ENCODE results near the gene TXNL4B.

Gene TXNL4B

GRCh38 chr16:72125635-72126428 is 32.4 kb upstream of the TXNL4B start:
- Histone ChIP-seq H3K27ac (ENCODE audit: low read length) (no peak overlapping the region), H3K4me1 (ENCODE audit: control insufficient read depth, low read depth, low read length) (peaks cover 6% of the 10 kb centered on the region), H3K9ac (ENCODE audit: low read length) (no peak overlapping the region), H3K9me3 (ENCODE audit: control insufficient read depth, low read depth, low read length) (no peaks in the 10 kb centered on the region), H3K4me3 (ENCODE audit: low read length) (no peak overlapping the region), H3K27me3 (ENCODE audit: control insufficient read depth, insufficient read depth, low read length) (no peaks in the 10 kb centered on the region), H3K36me3 (ENCODE audit: control insufficient read depth, low read depth, low read length) (no peaks in the 10 kb centered on the region)

DNA sequence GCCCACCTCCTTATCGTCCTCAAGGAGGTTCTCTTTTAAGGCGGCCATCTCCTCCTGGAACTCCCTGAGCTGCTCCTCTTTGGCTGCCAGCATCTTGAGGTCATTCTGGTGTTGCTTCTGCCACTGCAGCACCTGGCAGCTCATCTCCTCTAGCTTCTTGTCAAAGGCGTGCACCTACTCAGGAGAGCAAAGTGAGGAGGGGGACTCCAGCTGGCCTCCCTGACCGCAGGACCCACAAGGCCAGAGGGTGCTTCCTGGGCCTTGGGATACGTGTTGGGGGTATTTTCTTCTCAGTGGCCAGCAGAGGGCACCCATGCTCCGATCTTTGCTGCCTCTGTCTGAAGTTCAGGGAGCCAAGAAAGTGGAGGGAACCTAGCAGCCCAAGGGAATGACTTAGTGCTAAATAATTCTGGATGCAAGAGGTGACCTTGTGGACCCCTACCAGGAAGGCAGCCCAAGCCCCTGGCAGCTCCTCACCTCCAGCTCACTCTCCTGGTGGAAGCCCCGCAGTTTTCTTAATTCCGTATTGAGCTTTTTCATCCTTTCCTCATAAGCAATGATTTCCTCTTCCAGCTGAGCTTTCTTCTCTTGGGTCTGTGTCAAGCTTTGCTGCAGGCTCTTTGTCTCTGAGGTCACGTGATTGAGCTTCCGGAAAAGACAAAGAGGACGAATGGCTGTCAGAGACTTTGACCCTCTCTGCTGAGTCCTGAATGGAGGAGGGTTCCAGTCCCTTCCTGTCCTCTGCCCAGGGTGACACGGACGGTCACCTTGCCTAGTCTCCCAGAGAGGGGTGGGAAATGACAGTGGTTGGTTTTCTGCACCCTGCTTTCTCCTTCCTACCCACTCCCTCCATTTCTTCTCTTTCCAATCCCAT is 31.6 kb upstream of the TXNL4B start:
- no peak overlapping the region for H3K27ac ChIP-seq (ENCODE audit: low read length)
- H3K36me3 ChIP-seq (ENCODE audit: control insufficient read depth, low read depth, low read length): no peaks in the 10 kb centered on the region
- H3K4me3 ChIP-seq (ENCODE audit: low read length): no peak overlapping the region
- peaks cover 6% of the 10 kb centered on the region for H3K4me1 ChIP-seq (ENCODE audit: control insufficient read depth, low read depth, low read length)
- no peaks in the 10 kb centered on the region for H3K27me3 ChIP-seq (ENCODE audit: control insufficient read depth, insufficient read depth, low read length)
- H3K9ac ChIP-seq (ENCODE audit: low read length): no peak overlapping the region
- no peaks in the 10 kb centered on the region for H3K9me3 ChIP-seq (ENCODE audit: control insufficient read depth, low read depth, low read length)

DNA sequence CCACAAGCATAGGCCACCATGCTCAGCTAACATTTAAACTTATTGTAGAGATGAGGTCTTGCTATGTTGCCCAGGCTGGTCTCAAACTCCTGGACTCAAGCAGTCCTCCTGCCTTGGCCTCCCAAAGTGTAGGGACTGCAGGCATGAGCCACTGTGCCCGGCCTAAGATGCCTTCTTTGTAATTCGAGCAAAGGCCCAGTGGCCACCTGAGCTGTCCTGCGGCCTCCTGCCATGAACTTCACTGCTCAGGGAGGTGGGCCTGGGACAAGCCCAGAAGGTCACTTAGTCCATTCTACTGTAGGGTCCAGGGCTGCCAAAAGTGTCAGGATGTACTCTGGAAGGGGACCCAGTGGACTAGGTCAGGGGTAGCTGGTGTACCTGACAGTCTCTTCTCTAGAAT is 30.7 kb upstream of the TXNL4B start:
- H3K9me3 ChIP-seq (ENCODE audit: control insufficient read depth, low read depth, low read length): no peaks in the 10 kb centered on the region
- H3K4me3 ChIP-seq (ENCODE audit: low read length): no peak overlapping the region
- H3K27ac ChIP-seq (ENCODE audit: low read length): no peak overlapping the region
- no peak overlapping the region for H3K9ac ChIP-seq (ENCODE audit: low read length)
- H3K36me3 ChIP-seq (ENCODE audit: control insufficient read depth, low read depth, low read length): no peaks in the 10 kb centered on the region
- H3K27me3 ChIP-seq (ENCODE audit: control insufficient read depth, insufficient read depth, low read length): no peaks in the 10 kb centered on the region
- peaks cover 6% of the 10 kb centered on the region for H3K4me1 ChIP-seq (ENCODE audit: control insufficient read depth, low read depth, low read length)

GRCh38 chr16:72123426-72123825 is 30.0 kb upstream of the TXNL4B start:
- Histone ChIP-seq H3K27ac (ENCODE audit: low read length) (no peak overlapping the region), H3K4me3 (ENCODE audit: low read length) (no peak overlapping the region), H3K4me1 (ENCODE audit: control insufficient read depth, low read depth, low read length) (peaks cover 6% of the 10 kb centered on the region), H3K9me3 (ENCODE audit: control insufficient read depth, low read depth, low read length) (no peaks in the 10 kb centered on the region), H3K36me3 (ENCODE audit: control insufficient read depth, low read depth, low read length) (no peaks in the 10 kb centered on the region), H3K9ac (ENCODE audit: low read length) (no peak overlapping the region), H3K27me3 (ENCODE audit: control insufficient read depth, insufficient read depth, low read length) (no peaks in the 10 kb centered on the region)

DNA sequence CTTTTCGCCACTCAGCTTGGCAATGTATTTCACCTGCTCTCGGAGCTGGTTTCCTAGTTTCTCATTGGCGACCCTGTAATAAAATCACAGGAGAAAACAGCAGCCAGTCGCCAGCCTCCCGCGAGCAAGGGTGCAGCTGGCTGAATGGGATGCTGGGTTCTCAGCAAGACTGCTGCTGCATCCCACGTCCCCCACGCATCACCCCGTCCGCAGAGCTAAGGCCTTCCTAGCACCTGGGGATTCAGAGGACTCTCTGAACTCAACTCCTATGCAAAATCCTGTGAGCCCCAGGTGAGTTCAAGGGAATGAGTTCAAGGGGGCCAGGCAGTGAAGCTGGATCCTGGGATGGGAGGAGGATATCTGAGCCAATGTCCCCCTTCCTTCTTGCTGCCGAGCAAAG is 29.5 kb upstream of the TXNL4B start:
- H3K27me3 ChIP-seq (ENCODE audit: control insufficient read depth, insufficient read depth, low read length): no peaks in the 10 kb centered on the region
- H3K27ac ChIP-seq (ENCODE audit: low read length): no peak overlapping the region
- no peak overlapping the region for H3K9ac ChIP-seq (ENCODE audit: low read length)
- peaks cover 6% of the 10 kb centered on the region for H3K4me1 ChIP-seq (ENCODE audit: control insufficient read depth, low read depth, low read length)
- no peaks in the 10 kb centered on the region for H3K9me3 ChIP-seq (ENCODE audit: control insufficient read depth, low read depth, low read length)
- no peak overlapping the region for H3K4me3 ChIP-seq (ENCODE audit: low read length)
- H3K36me3 ChIP-seq (ENCODE audit: control insufficient read depth, low read depth, low read length): no peaks in the 10 kb centered on the region

DNA sequence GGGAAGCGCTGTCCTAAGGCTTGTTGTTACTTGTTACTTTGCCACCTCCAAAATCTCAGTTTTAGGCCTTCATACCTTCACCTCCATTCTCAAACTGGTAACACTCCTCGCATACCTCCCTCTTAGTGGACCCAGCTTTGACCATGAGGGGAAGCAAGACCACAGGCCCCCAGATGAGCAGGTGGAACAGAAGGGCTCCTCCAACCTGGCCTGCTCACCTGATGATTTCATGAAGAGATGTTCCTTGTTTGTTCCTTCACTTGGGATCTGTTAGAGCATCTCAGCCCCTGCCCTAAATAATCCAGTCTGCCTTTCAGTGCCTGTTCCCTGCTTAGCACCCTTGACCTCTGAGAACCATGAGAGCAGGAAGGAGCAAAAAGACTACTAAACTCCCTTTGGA is 28.9 kb upstream of the TXNL4B start:
- Histone ChIP-seq H3K27ac (ENCODE audit: low read length) (no peak overlapping the region), H3K9ac (ENCODE audit: low read length) (no peak overlapping the region), H3K4me1 (ENCODE audit: control insufficient read depth, low read depth, low read length) (peaks cover 6% of the 10 kb centered on the region), H3K27me3 (ENCODE audit: control insufficient read depth, insufficient read depth, low read length) (no peaks in the 10 kb centered on the region), H3K4me3 (ENCODE audit: low read length) (no peak overlapping the region), H3K9me3 (ENCODE audit: control insufficient read depth, low read depth, low read length) (no peaks in the 10 kb centered on the region), H3K36me3 (ENCODE audit: control insufficient read depth, low read depth, low read length) (no peaks in the 10 kb centered on the region)

DNA sequence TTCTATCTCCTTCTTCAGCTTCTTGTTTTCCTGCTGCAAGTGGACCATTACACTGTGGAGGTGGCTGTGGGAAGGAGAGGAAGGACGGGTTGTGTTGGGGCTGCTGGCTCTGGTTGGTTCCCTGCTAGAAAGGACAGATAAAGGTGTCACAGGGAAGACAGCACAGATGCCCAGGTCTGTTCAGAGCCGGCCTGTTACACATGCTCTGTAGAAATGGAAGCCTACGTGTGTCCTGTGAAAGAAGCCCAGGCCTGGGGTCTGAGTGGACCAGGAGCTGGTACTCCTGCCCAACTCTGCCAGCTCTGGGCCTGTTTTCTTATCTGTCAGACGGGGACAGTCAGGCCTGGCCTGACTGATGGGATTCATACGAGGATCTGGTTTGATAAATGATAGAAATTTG is 26.6 kb upstream of the TXNL4B start:
- Histone ChIP-seq H3K27me3 (ENCODE audit: control insufficient read depth, insufficient read depth, low read length) (no peaks in the 10 kb centered on the region), H3K4me3 (ENCODE audit: low read length) (no peak overlapping the region), H3K9me3 (ENCODE audit: control insufficient read depth, low read depth, low read length) (no peaks in the 10 kb centered on the region), H3K4me1 (ENCODE audit: control insufficient read depth, low read depth, low read length) (peaks cover 1% of the 10 kb centered on the region), H3K36me3 (ENCODE audit: control insufficient read depth, low read depth, low read length) (no peaks in the 10 kb centered on the region), H3K27ac (ENCODE audit: low read length) (no peak overlapping the region), H3K9ac (ENCODE audit: low read length) (no peak overlapping the region)

DNA sequence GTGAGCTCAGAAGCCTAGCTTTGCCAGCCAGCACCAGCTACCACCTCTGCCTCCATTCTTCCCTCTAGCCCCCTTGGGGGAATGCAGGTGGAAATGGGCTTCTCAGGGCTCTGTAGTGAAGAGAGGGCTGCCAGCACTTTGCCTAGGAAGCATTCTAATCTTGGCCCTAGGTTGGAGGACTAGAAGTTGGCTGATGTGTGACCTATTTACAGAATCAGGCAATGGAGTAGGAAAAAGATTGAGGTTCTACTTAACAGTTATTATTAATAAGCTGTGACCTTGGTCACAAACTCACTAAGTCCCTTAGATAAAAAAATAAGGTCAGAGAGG is 20.2 kb upstream of the TXNL4B start:
- H3K27me3 ChIP-seq (ENCODE audit: control insufficient read depth, insufficient read depth, low read length): no peaks in the 10 kb centered on the region
- H3K4me3 ChIP-seq (ENCODE audit: low read length): no peak overlapping the region
- peaks cover 43% of the 10 kb centered on the region for H3K36me3 ChIP-seq (ENCODE audit: control insufficient read depth, low read depth, low read length)
- no peak overlapping the region for H3K9ac ChIP-seq (ENCODE audit: low read length)
- no peaks in the 10 kb centered on the region for H3K9me3 ChIP-seq (ENCODE audit: control insufficient read depth, low read depth, low read length)
- H3K4me1 ChIP-seq (ENCODE audit: control insufficient read depth, low read depth, low read length): no peaks in the 10 kb centered on the region
- H3K27ac ChIP-seq (ENCODE audit: low read length): no peak overlapping the region

GRCh38 chr16:72112906-72113615 is 19.6 kb upstream of the TXNL4B start:
- peaks cover 48% of the 10 kb centered on the region for H3K36me3 ChIP-seq (ENCODE audit: control insufficient read depth, low read depth, low read length)
- no peaks in the 10 kb centered on the region for H3K9me3 ChIP-seq (ENCODE audit: control insufficient read depth, low read depth, low read length)
- H3K27ac ChIP-seq (ENCODE audit: low read length): no peak overlapping the region
- no peaks in the 10 kb centered on the region for H3K4me1 ChIP-seq (ENCODE audit: control insufficient read depth, low read depth, low read length)
- no peaks in the 10 kb centered on the region for H3K27me3 ChIP-seq (ENCODE audit: control insufficient read depth, insufficient read depth, low read length)
- no peak overlapping the region for H3K4me3 ChIP-seq (ENCODE audit: low read length)
- no peak overlapping the region for H3K9ac ChIP-seq (ENCODE audit: low read length)

DNA sequence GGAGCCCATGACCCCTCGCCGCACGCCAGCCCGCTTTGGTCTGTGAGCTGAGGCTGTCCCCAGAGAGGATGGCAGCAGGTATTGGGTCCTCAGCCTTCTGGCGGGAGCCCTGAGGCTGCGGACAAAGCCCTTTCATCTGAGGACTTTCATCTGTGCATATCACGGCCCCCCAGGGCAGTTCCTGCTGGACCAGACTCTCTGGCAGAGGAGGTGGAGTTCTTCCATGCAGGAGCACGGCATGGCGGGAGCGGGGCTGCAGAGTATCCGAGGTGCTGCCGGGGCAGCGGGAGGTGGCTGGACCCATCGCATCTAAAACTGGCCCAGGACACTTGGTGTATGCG is 19.0 kb upstream of the TXNL4B start:
- H3K27me3 ChIP-seq (ENCODE audit: control insufficient read depth, insufficient read depth, low read length): no peaks in the 10 kb centered on the region
- H3K4me1 ChIP-seq (ENCODE audit: control insufficient read depth, low read depth, low read length): no peaks in the 10 kb centered on the region
- H3K9ac ChIP-seq (ENCODE audit: low read length): no peak overlapping the region
- peaks cover 53% of the 10 kb centered on the region for H3K36me3 ChIP-seq (ENCODE audit: control insufficient read depth, low read depth, low read length)
- no peak overlapping the region for H3K4me3 ChIP-seq (ENCODE audit: low read length)
- no peak overlapping the region for H3K27ac ChIP-seq (ENCODE audit: low read length)
- no peaks in the 10 kb centered on the region for H3K9me3 ChIP-seq (ENCODE audit: control insufficient read depth, low read depth, low read length)

- Histone ChIP-seq H3K9ac (ENCODE audit: low read length) (no peak overlapping the region), H3K27ac (ENCODE audit: low read length) (no peak overlapping the region), H3K4me1 (ENCODE audit: control insufficient read depth, low read depth, low read length) (no peaks in the 10 kb centered on the region), H3K9me3 (ENCODE audit: control insufficient read depth, low read depth, low read length) (no peaks in the 10 kb centered on the region), H3K27me3 (ENCODE audit: control insufficient read depth, insufficient read depth, low read length) (no peaks in the 10 kb centered on the region), H3K4me3 (ENCODE audit: low read length) (no peak overlapping the region), H3K36me3 (ENCODE audit: control insufficient read depth, low read depth, low read length) (peaks cover 58% of the 10 kb centered on the region)
Measured at GRCh38 chr16:72111657-72112451, 18.4 kb upstream of the TXNL4B start.
